HG02870 (cell line): Measurements from ENCODE around the gene ENTREP1.
"Not testable (repeated sequence)": the region's sequence is repeated elsewhere in the genome, so short reads cannot be mapped to it uniquely, and the experiment has no call there.

Experiments
- ATAC-seq: cut with Tn5 transposase; IDR thresholded peaks from one replicate; pipeline ENCODE4 v1.9.1; 2021; ENCODE audit warnings: mild to moderate bottlenecking, moderate library complexity; ENCODE audit not compliant: unreplicated experiment

ENTREP1 gene

GRCh38 chr9:69397384-69398214 lies 72.6 kb downstream of the ENTREP1 start:
- ATAC-seq, result no peak

- no peak for ATAC-seq
Observed at GRCh38 chr9:69400470-69400869, 75.5 kb downstream of the ENTREP1 start.

GRCh38 chr9:69409936-69410335 lies 84.9 kb downstream of the ENTREP1 start:
- ATAC-seq, result not testable (repeated sequence)

- ATAC-seq, result no peak
Observed at GRCh38 chr9:69411246-69411645, 86.2 kb downstream of the ENTREP1 start.

GRCh38 chr9:69411931-69412740 lies 87.1 kb downstream of the ENTREP1 start:
- ATAC-seq, result no peak

GRCh38 chr9:69412741-69413150 lies 87.7 kb downstream of the ENTREP1 start:
- no peak for ATAC-seq

GRCh38 chr9:69420611-69421270 lies 95.7 kb downstream of the ENTREP1 start:
- no peak for ATAC-seq

DNA sequence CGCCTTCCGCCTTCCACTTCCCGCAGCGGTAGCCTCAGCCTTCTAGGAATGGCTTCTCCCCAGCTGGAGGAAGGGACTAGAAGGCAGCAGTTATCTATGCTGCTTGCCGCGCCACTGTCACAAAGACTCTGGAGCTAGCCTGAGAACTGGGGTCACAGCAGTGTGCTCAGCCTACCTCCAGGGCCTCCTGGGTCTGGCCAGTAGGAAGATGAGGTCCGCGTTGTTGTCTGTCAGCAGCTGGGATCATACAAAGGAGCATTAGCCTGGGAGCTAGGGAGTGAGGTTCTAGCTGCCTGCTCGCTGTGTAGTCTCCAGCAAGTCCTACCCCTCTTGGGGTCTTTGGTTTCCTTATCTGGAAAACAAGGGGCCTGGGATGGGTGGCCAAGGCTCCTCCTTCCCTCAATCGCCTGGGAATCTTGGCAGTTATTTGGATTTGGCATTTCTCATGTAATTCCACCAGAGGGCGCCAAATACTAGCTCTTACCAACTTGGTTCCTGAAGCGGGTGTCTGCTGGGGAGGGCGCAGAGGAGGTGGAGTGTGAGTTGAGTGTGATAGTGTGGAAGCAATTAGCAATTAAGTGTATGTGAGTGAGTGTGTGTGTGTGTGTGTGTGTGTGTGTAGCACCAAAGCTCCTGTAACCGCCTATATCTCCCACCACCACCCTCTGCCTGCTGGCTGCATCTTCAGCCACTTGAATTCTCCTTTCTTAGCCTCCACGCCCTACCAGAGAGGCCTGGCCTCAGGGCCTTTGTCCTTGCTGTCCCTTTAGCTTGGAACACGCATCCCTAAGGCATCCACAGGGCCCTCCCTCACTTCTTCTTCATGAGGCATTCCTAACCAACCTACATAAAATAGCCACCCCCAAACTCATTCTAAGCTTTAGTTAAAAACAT lies 97.1 kb downstream of the ENTREP1 start:
- ATAC-seq, result peak; percentile 70

DNA sequence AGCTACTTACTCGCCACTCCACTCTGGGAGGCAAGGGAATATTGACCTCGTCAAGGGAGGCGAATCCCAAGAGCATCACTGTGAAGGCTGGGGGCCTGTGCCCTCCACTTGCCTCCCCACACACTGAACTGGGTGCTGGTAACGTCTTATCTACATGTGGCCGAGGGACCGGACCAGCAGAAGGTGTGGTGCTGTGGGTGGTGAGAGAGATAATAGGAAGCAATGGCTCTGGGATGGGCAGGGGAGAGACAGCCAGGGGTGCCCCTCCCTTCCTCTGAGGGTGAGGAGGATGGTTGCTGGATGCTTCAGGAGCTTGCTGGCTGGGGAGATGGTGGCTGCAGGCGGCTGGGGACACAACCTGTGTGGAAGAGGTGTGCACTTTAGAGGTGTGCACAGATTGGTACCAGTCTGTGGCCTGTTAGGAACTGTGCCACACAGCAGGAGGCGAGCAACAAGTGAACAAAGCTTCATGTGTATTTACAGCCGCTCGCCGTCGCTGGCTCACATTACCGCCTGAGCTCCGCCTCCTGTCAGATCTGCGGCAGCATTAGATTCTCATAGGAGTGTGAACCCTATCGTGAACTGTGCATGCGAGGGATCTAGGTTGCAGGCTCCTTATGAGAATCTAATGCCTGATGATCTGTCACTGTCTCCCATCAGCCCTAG lies 100.3 kb downstream of the ENTREP1 start:
- ATAC-seq, result no peak

DNA sequence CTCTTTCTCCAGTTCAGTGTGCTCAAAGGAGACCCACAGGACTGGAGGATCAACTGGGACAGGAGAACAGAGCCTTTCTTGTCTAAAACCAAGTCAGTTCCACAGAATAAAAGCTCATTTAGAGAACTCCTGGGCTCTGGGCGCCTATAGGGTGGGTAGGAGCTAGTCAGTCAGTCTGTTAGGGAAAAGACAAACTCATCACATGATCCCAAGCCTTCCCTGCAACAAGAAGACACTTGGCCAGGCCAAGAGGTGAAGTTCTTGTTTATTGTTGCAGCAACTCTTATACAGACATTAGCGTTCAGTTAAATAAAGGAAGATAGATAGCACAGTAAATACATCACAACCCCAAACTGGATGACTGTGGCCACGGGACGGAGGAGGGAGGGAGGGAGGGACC lies 102.3 kb downstream of the ENTREP1 start:
- ATAC-seq, result no peak

- ATAC-seq, result no peak
Observed at GRCh38 chr9:69428017-69428785, 103.2 kb downstream of the ENTREP1 start.

- ATAC-seq, result no peak
Observed at GRCh38 chr9:69429281-69429680, 104.3 kb downstream of the ENTREP1 start.

DNA sequence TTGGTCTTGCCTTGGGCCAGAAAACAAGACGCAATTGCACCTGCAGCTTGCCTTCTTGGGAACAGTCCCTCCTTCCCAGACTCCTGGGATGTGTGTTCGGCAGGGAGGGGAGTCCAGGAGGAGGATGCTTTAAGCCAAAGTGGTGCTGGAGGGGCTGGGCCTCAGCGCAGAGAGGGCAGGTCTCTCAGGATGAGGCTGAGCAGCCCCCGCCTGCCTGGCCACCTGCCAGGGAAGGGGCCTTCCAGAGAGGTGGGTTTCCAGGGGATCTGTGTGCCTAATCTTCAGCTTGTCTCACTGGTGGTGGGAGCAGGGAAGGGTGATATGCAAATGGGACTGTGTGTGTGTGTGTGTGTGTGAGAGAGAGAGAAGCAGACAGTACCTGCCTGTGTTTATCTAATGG lies 105.2 kb downstream of the ENTREP1 start:
- no peak for ATAC-seq

DNA sequence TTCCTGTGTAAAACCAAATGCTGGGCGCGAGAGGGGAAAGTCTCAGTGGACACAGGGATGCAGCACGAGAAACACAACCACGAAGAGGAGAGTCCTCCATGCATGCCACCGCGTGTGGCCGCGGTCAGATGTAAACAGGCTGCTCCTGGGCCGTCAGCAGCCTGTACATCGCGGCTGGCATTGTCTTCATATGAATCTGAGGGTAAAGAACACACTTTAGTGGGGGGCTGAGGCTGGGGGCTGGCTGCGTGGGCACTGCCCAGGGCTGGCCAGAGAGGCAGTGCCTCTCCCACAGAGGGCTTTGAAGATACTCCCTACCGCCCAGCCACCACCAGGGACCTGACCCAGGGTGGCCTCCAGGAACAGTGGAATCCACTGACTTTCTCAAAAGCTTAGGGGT lies 106.2 kb downstream of the ENTREP1 start:
- ATAC-seq, result no peak

DNA sequence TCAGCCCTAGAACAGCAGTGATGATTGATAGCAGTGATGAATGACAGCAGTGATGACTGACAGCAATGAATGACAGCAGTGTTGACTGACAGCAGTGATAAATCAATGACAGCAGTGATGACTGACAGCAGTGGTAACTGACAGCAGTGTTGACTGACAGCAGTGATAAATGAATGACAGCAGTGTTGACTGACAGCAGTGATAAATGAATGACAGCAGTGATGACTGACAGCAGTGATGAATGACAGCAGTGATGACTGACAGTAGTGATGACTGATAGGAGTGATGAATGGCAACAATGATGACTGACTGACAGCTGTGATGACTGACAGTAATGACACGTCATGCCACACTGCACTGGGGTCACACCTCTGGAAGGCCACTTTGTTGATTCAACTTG lies 106.8 kb downstream of the ENTREP1 start:
- no peak for ATAC-seq

DNA sequence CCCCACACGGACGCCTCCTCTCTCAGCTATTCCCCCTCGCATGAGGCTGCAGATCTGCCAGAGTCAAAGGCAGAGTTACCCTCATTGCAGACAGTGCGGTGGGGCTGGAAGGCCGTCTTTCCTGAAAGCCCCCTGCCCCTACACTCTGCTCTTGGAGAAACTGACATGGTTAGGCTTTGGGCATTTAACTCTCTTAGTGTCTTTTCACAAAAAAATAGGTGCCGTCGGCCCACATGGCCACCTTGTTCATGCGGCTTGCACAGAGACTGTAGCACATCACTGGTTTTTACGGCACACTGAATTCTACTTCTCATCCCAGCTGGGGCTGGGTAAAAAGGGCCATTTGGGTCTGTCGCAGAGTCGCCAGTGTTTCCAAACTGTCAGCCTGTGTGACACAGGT lies 107.6 kb downstream of the ENTREP1 start:
- no peak for ATAC-seq

GRCh38 chr9:69433392-69433791 lies 108.4 kb downstream of the ENTREP1 start:
- ATAC-seq, result no peak

DNA sequence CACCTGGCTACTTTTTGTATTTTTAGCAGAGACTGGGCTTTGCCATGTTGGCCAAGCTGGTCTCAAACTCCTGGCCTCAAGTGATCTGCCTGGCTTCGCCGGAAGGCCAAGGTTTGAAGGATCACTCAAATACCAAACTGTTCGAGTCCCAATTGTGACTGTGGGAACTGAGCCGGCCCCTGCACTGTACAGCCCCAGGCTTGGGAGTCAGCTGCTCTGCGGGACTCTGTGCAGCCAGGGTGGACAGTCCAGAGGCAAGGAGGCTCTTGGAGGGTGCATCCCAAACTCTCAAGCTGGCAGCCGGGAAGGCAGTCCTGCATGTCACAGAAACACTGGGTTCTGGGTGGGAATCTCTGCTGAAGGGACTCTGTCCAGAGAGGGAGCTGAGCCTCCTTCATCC lies 109.0 kb downstream of the ENTREP1 start:
- ATAC-seq, result no peak

- not testable (repeated sequence) for ATAC-seq
Observed at GRCh38 chr9:69439654-69440053, 114.6 kb downstream of the ENTREP1 start.
